Caco-2 (cell line): Measurements from ENCODE around the gene ABCA10. TPM values are rescaled to one million over a fixed set of nuclear protein-coding genes. Genes with fewer than 3 reads are reported as not detected.

Experiments
- BruUV-seq: library from RNA; stranded (reverse); fragments of 400-500 nt; replicated peaks from 2 replicates; lab custom pipeline; 2021; lab: Mats Ljungman, UMichigan
- CTCF ChIA-PET: fragments of 300-600 bp; sonication (Branson Sonifier 250); formaldehyde crosslinking; loops from one replicate; lab custom pipeline; 2022; ENCODE audit warnings: antibody characterized with exemption; lab: Charles Lee
- POLR2A ChIA-PET: fragments of 300-600 bp; sonication (Branson Sonifier 250); formaldehyde crosslinking; loops from one replicate; lab custom pipeline; 2022; ENCODE audit warnings: antibody characterized with exemption; lab: Charles Lee
- DNase-seq, 2 experiments: peaks; one replicate each; pipeline versions ENCODE4 v3.0.0 to v3.0.0-alpha.2; 2020 to 2022
- H3K27me3 ChIP-seq: replicated peaks from 2 replicates; pipeline ENCODE4 v1.6.0; 2011; ENCODE audit warnings: low read length; ENCODE audit not compliant: control insufficient read depth, insufficient read depth
- H3K36me3 ChIP-seq: 2 replicates; pipeline ENCODE4 v1.5.1; 2011; ENCODE audit warnings: low read length; ENCODE audit not compliant: control insufficient read depth, insufficient read depth
- H3K4me1 ChIP-seq: fragments of 250-450 bp; sonication (Bioruptor Pico); 2 replicates; pipeline ENCODE4 v1.5.1; 2020; ENCODE audit warnings: mild to moderate bottlenecking
- H3K4me3 ChIP-seq: 2 replicates; pipeline ENCODE4 v1.5.1; 2011; ENCODE audit warnings: low read depth, mild to moderate bottlenecking, control low read depth, low read length
- H3K9me3 ChIP-seq: fragments of 250-450 bp; sonication (Bioruptor Pico); 2 replicates; pipeline ENCODE4 v1.5.1; 2020; ENCODE audit warnings: mild to moderate bottlenecking, moderate library complexity
- H3K27ac Mint-ChIP-seq: one replicate; pipeline ENCODE4 v1.8.0; 2022; ENCODE audit warnings: mixed read lengths; ENCODE audit not compliant: unreplicated experiment
- H3K27me3 Mint-ChIP-seq: one replicate; pipeline ENCODE4 v1.8.0; 2022; ENCODE audit warnings: mixed read lengths; ENCODE audit not compliant: insufficient read depth, unreplicated experiment
- H3K36me3 Mint-ChIP-seq: one replicate; pipeline ENCODE4 v1.8.0; 2022; ENCODE audit warnings: mild to moderate bottlenecking, mixed read lengths; ENCODE audit not compliant: insufficient read depth, unreplicated experiment
- H3K4me1 Mint-ChIP-seq: one replicate; pipeline ENCODE4 v1.8.0; 2022; ENCODE audit warnings: low read depth, mixed read lengths; ENCODE audit not compliant: unreplicated experiment
- H3K4me3 Mint-ChIP-seq: one replicate; pipeline ENCODE4 v1.8.0; 2022; ENCODE audit warnings: mild to moderate bottlenecking, moderate library complexity, mixed read lengths; ENCODE audit not compliant: unreplicated experiment
- H3K9me3 Mint-ChIP-seq: one replicate; pipeline ENCODE4 v1.8.0; 2022; ENCODE audit warnings: mixed read lengths; ENCODE audit not compliant: unreplicated experiment
- CTCF ChIP-seq, 2 experiments: fragments of 200-600 bp in 1 of 2; IDR thresholded peaks; 1 replicate in 1 of 2; 2 replicates in 1 of 2; pipeline versions ENCODE4 v1.5.1 to v1.8.0; 2011 to 2022; ENCODE audit warnings: antibody characterized with exemption in 1 of 2, control low read depth in 1 of 2, inconsistent platforms in 1 of 2, low read depth in 1 of 2, low read length in 1 of 2, mild to moderate bottlenecking in 1 of 2, moderate library complexity in 1 of 2; ENCODE audit not compliant: insufficient read depth in 1 of 2, severe bottlenecking in 1 of 2, unreplicated experiment in 1 of 2
- intact Hi-C: fragments of 100-400 bp; cut with micrococcal nuclease; formaldehyde crosslinking; loops from one replicate; pipeline ENCODE4 v1.10.0; 2022; ENCODE audit not compliant: unreplicated experiment
- total RNA-seq: library from RNA; stranded (reverse); gene quantifications from 2 replicates; pipeline ENCODE4 v1.2.3, GENCODE V29; 2022

Gene ABCA10
- total RNA-seq, 1 experiment from 2014 or later: not detected

- Mint-ChIP-seq H3K4me3 (no peak overlapping the region), H3K27ac (no peak overlapping the region), H3K9me3 (no peaks in the 10 kb centered on the region), H3K27me3 (no peaks in the 10 kb centered on the region), H3K36me3 (no peaks in the 10 kb centered on the region), H3K4me1 (peaks cover 7% of the 10 kb centered on the region)
- CTCF ChIA-PET: no interaction called here
- Histone ChIP-seq H3K36me3 (no peaks in the 10 kb centered on the region), H3K4me1 (no peaks in the 10 kb centered on the region), H3K27me3 (no peaks in the 10 kb centered on the region), H3K9me3 (no peaks in the 10 kb centered on the region), H3K4me3 (no peak overlapping the region)
- no TSS peak for BruUV-seq
- no peak for TF ChIP-seq CTCF (IDR thresholded peaks at IDR 0.05; ENCODE audit: insufficient read depth in 1 of 2, low read depth in 1 of 2, low read length in 1 of 2, severe bottlenecking in 1 of 2, unreplicated experiment in 1 of 2)
- POLR2A ChIA-PET: no interaction called here
- DNase-seq: no peak
- intact Hi-C loops: loop anchor here (10.0 kb wide), 1 partner anchor 274 kb away; no protein-coding TSS in a partner anchor
Observed at GRCh38 chr17:69250641-69251040, 22.0 kb upstream of the ABCA10 start.

- ChIA-PET POLR2A (no interaction called here), CTCF (interaction anchor here (0.6 to 1.5 kb wide), 5 partner anchors 189 to 959 kb away, joined by 3 to 5 read pairs (median 3); no protein-coding TSS in a partner anchor)
- no peaks in the 10 kb centered on the region for H3K36me3 Mint-ChIP-seq
- H3K4me3 Mint-ChIP-seq: no peak overlapping the region
- Histone ChIP-seq H3K27me3 (no peaks in the 10 kb centered on the region), H3K4me3 (no peak overlapping the region), H3K36me3 (no peaks in the 10 kb centered on the region), H3K9me3 (no peaks in the 10 kb centered on the region), H3K4me1 (no peaks in the 10 kb centered on the region)
- no peaks in the 10 kb centered on the region for H3K27me3 Mint-ChIP-seq
- peaks cover 7% of the 10 kb centered on the region for H3K4me1 Mint-ChIP-seq
- intact Hi-C loops: loop anchor here (1.0 to 5.0 kb wide), 2 partner anchors 470 to 780 kb away; no protein-coding TSS in a partner anchor
- no TSS peak for BruUV-seq
- H3K27ac Mint-ChIP-seq: no peak overlapping the region
- peak; percentile 40 to 56 for TF ChIP-seq CTCF (IDR thresholded peaks at IDR 0.05; ENCODE audit: insufficient read depth in 1 of 2, low read depth in 1 of 2, low read length in 1 of 2, severe bottlenecking in 1 of 2, unreplicated experiment in 1 of 2)
- H3K9me3 Mint-ChIP-seq: no peaks in the 10 kb centered on the region
- DNase-seq: peak in 1 of 2 experiments; percentile 36
Observed at GRCh38 chr17:69246726-69247375, 18.2 kb upstream of the ABCA10 start.

- no peaks in the 10 kb centered on the region for H3K4me1 ChIP-seq
- Mint-ChIP-seq H3K27me3 (no peaks in the 10 kb centered on the region), H3K4me1 (peaks cover 7% of the 10 kb centered on the region), H3K4me3 (no peak overlapping the region), H3K27ac (no peak overlapping the region), H3K9me3 (no peaks in the 10 kb centered on the region), H3K36me3 (no peaks in the 10 kb centered on the region)
- POLR2A ChIA-PET: no interaction called here
- H3K4me3 ChIP-seq: no peak overlapping the region
- CTCF ChIA-PET: interaction anchor here (1.4 to 1.5 kb wide), 2 partner anchors 472 to 475 kb away, joined by 4 to 5 read pairs; no protein-coding TSS in a partner anchor
- no peak for DNase-seq
- intact Hi-C loops: loop anchor here (1.0 to 5.0 kb wide), 2 partner anchors 469 to 779 kb away; no protein-coding TSS in a partner anchor
- H3K27me3 ChIP-seq: no peaks in the 10 kb centered on the region
- no peak for TF ChIP-seq CTCF (IDR thresholded peaks at IDR 0.05; ENCODE audit: insufficient read depth in 1 of 2, low read depth in 1 of 2, low read length in 1 of 2, severe bottlenecking in 1 of 2, unreplicated experiment in 1 of 2)
- no TSS peak for BruUV-seq
- no peaks in the 10 kb centered on the region for H3K9me3 ChIP-seq
- no peaks in the 10 kb centered on the region for H3K36me3 ChIP-seq
Observed at GRCh38 chr17:69246202-69246601, 17.6 kb upstream of the ABCA10 start.
